Adrenal gland (tissue), 5 donors: ENCODE data around the gene FARP1.

Experiments used
- POLR2A ChIP-seq, 2 donors: fragments of 450-650 bp; IDR thresholded peaks; one replicate each; pipeline ENCODE4 v1.6.1; 2017; ENCODE audit warnings: antibody characterized with exemption in 2 of 2, mild to moderate bottlenecking in 2 of 2, moderate library complexity in 1 of 2
- TF ChIP-seq, protein P1 (sequence below), 6 experiments: fragments of 450-650 bp in 4 of 6; fragments of 200-600 bp in 2 of 6; sonication (generic) in 1 of 6; IDR thresholded peaks; 1 replicate in 5 of 6; 2 replicates in 1 of 6; pipeline versions ENCODE4 v1.5.1 to v1.8.0; 2016 to 2021; ENCODE audit warnings: antibody characterized with exemption in 6 of 6, mild to moderate bottlenecking in 2 of 6, moderate library complexity in 1 of 6
- donor health status: DM: no; HTN: no; CAD: no.

DNA sequence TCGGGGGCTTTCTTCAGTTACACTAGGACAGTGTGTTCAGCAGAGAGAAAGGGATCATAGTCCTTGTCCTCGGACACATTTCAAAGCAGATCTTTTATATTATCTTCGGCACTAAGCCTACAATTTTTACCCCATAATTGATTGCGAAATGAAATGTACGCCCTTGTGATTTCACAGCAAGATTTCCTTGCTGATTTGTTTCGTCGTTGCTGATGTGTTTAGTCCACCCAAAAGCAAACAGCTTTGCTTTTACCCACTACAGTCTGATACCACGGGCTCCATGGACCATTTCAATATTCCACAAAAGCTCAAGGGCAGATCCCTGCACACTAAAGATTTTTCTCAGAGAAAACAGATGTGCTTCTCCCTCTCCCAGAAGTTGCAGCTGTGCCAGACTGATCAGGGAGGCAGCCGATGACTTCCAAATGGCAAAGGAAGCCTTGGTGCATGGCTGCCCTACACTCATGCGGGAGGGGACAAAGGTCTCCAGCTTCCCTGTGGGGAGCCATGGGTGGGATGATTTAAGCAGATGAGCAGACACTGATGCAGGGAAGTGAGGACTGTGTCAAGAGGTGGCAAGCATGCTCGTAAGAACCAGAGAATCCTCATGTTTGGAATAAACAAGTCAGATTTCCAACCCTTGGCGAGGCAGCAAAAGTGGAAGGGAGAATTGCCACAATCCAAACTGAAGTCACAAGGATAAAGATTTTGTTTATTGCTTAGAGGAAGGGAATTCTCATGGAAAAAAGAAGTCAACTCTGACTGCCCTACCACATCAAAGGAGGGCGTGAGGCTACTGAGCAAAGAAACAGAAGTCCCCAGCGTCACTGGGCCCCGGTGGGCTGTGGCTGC, 353.0 kb downstream of the FARP1 start:
- TF ChIP-seq, protein P1, sequence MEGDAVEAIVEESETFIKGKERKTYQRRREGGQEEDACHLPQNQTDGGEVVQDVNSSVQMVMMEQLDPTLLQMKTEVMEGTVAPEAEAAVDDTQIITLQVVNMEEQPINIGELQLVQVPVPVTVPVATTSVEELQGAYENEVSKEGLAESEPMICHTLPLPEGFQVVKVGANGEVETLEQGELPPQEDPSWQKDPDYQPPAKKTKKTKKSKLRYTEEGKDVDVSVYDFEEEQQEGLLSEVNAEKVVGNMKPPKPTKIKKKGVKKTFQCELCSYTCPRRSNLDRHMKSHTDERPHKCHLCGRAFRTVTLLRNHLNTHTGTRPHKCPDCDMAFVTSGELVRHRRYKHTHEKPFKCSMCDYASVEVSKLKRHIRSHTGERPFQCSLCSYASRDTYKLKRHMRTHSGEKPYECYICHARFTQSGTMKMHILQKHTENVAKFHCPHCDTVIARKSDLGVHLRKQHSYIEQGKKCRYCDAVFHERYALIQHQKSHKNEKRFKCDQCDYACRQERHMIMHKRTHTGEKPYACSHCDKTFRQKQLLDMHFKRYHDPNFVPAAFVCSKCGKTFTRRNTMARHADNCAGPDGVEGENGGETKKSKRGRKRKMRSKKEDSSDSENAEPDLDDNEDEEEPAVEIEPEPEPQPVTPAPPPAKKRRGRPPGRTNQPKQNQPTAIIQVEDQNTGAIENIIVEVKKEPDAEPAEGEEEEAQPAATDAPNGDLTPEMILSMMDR (IDR thresholded peaks at IDR 0.05) = no peak
- TF ChIP-seq POLR2A (IDR thresholded peaks at IDR 0.05) = peak in 1 of 2 donors; percentile 18
